Measurements from ENCODE around the gene CTIF. TPM values are rescaled to one million over a fixed set of nuclear protein-coding genes. Genes with fewer than 3 reads are reported as not detected.
A peak's percentile ranks its signal among the peaks of the same experiment; 100 is the strongest.

CTIF gene
- total RNA-seq, 1 donor from 2014 or later: 26.4 TPM

DNA sequence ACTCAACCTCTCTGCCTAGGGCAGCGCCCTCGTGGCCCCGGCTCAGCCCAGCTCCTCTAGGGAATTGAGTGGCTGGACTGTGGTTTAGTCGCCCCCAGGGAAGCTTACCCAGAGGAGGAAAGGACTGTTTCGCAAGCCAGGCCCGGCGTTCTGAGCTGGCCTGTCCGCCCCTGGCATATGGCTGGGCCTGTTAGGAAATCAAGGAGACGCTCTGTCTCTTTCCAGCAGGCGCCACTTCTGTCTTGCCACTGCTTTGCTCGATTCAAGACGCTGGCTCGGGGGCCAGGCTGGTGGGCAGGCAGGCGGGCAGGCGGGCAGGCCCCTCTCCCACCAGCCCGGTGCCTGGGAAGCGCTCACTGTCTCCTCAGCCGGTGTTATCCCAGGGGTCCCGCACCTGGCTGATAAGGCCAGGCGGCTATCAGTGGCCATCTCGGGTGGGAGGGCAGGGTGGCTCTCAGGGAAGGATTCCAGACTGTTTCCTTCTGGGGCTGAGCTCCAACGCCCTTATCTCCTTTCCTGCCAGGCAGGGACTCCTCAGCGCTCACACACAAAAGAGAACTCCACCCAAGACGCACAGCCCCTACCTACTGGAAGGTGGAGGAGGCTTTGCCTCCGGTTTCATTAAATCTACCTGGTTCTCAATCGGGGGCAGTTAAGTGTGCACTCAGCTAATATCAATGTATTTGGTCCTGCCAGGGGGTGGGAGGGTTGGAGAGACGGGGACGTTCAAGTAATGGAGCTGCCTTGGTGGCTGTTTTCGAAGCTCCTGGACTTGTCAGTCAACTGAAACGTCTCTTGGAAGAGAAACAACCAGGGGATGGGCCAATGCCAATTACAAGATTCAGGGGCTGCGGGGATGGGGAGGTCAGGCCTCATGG is 302.8 kb downstream of the CTIF start:
- no peak for DNase-seq (ENCODE audit: low spot score, unreplicated experiment)
- Mint-ChIP-seq H3K27me3 (no peaks in the 10 kb centered on the region), H3K36me3 (ENCODE audit: insufficient read depth) (no peaks in the 10 kb centered on the region), H3K9me3 (ENCODE audit: low read depth) (peaks cover 3% of the 10 kb centered on the region), H3K27ac (peak overlapping the region; percentile 88), H3K4me1 (ENCODE audit: low read depth) (peaks cover 33% of the 10 kb centered on the region), H3K4me3 (ENCODE audit: low read depth) (no peak overlapping the region)
- TF ChIP-seq, protein P1, sequence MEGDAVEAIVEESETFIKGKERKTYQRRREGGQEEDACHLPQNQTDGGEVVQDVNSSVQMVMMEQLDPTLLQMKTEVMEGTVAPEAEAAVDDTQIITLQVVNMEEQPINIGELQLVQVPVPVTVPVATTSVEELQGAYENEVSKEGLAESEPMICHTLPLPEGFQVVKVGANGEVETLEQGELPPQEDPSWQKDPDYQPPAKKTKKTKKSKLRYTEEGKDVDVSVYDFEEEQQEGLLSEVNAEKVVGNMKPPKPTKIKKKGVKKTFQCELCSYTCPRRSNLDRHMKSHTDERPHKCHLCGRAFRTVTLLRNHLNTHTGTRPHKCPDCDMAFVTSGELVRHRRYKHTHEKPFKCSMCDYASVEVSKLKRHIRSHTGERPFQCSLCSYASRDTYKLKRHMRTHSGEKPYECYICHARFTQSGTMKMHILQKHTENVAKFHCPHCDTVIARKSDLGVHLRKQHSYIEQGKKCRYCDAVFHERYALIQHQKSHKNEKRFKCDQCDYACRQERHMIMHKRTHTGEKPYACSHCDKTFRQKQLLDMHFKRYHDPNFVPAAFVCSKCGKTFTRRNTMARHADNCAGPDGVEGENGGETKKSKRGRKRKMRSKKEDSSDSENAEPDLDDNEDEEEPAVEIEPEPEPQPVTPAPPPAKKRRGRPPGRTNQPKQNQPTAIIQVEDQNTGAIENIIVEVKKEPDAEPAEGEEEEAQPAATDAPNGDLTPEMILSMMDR (IDR thresholded peaks at IDR 0.05; ENCODE audit: unreplicated experiment): no peak

DNA sequence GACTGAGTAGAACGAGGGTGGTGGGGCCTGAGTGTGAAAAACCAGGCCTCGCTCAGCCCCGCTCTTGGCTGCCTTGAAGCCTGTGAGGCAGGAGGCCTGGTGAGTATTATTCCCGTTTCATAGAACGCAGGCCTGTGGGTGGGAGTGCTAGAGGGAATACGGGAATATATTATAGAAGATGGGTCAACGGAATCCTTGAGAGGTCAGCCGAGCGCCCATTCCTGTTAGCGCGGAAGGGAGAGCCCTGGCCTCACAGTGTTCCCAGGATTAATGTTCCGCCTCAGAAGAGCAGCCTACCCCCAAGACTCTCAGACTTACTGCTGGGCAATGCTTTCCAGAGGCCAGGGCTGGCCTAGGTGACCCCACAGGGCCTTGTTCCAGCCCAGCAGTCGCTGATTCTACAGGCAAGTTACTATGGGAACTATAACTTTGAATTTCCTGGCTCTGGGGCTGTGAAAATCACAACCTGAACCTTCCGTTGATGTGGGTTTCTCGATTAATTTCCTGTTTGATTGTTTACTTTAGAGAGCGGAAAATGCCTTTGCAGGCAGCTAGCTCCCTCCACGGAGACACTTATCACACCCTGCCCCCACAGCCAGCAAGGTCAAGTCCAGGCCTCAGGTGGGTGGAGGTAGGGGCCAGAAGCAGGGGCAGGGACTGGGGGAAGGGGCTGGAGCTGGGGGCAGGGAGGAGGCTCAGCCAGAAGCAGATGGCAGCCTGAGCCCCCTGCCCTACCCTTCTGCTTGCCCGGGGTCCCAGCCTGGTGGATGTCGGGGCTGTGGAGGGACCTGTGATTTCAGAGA is 303.6 kb downstream of the CTIF start:
- Mint-ChIP-seq H3K9me3 (ENCODE audit: low read depth) (peaks cover 4% of the 10 kb centered on the region), H3K4me1 (ENCODE audit: low read depth) (peaks cover 33% of the 10 kb centered on the region), H3K27ac (peak overlapping the region; percentile 88), H3K4me3 (ENCODE audit: low read depth) (peak overlapping the region; percentile 54), H3K27me3 (no peaks in the 10 kb centered on the region), H3K36me3 (ENCODE audit: insufficient read depth) (no peaks in the 10 kb centered on the region)
- DNase-seq (ENCODE audit: low spot score, unreplicated experiment): no peak
- TF ChIP-seq, protein P1 (IDR thresholded peaks at IDR 0.05; ENCODE audit: unreplicated experiment): no peak

DNA sequence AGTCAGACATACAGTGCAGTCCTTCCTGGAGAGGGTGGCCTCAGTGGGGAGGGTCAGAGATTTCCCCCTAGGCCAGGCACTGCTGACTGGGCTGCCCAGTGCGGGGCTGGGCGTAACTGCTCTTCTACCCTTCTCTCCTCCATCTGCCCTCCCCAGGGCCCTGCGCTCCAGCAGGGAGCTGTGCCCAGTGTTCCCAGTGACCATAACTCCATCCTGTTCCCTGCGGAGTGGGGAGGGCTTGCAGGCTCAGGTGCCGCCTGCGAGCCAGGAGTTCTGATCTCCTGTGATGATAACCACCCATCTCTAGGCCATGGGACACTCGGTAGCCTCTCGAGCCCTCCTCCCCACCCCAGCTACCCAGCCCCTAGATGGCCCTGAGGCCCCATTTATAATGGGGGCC is 304.3 kb downstream of the CTIF start:
- no peak overlapping the region for H3K27ac Mint-ChIP-seq
- no peak overlapping the region for H3K4me3 Mint-ChIP-seq (ENCODE audit: low read depth)
- peaks cover 38% of the 10 kb centered on the region for H3K4me1 Mint-ChIP-seq (ENCODE audit: low read depth)
- no peak for DNase-seq (ENCODE audit: low spot score, unreplicated experiment)
- TF ChIP-seq, protein P1 (IDR thresholded peaks at IDR 0.05; ENCODE audit: unreplicated experiment): no peak
- no peaks in the 10 kb centered on the region for H3K36me3 Mint-ChIP-seq (ENCODE audit: insufficient read depth)
- no peaks in the 10 kb centered on the region for H3K27me3 Mint-ChIP-seq
- H3K9me3 Mint-ChIP-seq (ENCODE audit: low read depth): peaks cover 4% of the 10 kb centered on the region

- no peak for DNase-seq (ENCODE audit: low spot score, unreplicated experiment)
- H3K9me3 Mint-ChIP-seq (ENCODE audit: low read depth): peaks cover 4% of the 10 kb centered on the region
- peaks cover 39% of the 10 kb centered on the region for H3K4me1 Mint-ChIP-seq (ENCODE audit: low read depth)
- no peaks in the 10 kb centered on the region for H3K36me3 Mint-ChIP-seq (ENCODE audit: insufficient read depth)
- TF ChIP-seq, protein P1 (IDR thresholded peaks at IDR 0.05; ENCODE audit: unreplicated experiment): no peak
- no peak overlapping the region for H3K27ac Mint-ChIP-seq
- no peaks in the 10 kb centered on the region for H3K27me3 Mint-ChIP-seq
- H3K4me3 Mint-ChIP-seq (ENCODE audit: low read depth): no peak overlapping the region
Measured at GRCh38 chr18:48843596-48843995, 304.8 kb downstream of the CTIF start.

- Mint-ChIP-seq H3K4me1 (ENCODE audit: low read depth) (peaks cover 37% of the 10 kb centered on the region), H3K9me3 (ENCODE audit: low read depth) (peaks cover 4% of the 10 kb centered on the region), H3K36me3 (ENCODE audit: insufficient read depth) (no peaks in the 10 kb centered on the region), H3K27ac (no peak overlapping the region), H3K4me3 (ENCODE audit: low read depth) (no peak overlapping the region), H3K27me3 (no peaks in the 10 kb centered on the region)
- TF ChIP-seq, protein P1 (IDR thresholded peaks at IDR 0.05; ENCODE audit: unreplicated experiment): no peak
- DNase-seq (ENCODE audit: low spot score, unreplicated experiment): no peak
Measured at GRCh38 chr18:48844271-48844670, 305.4 kb downstream of the CTIF start.
